Hepatocyte (in vitro differentiated cells): ENCODE measurements around the gene PCDHGA6.

Source experiments
- CTCF ChIP-seq: fragments of 200-600 bp; sonication (generic); IDR thresholded peaks from 2 replicates; pipeline ENCODE4 v1.5.1; 2016; ENCODE audit warnings: antibody characterized with exemption, mild to moderate bottlenecking; ENCODE audit not compliant: poor library complexity
- EZH2 ChIP-seq: fragments of 200-600 bp; sonication (generic); IDR thresholded peaks from 2 replicates; pipeline ENCODE4 v1.6.1; 2016; ENCODE audit warnings: antibody characterized with exemption, mild to moderate bottlenecking, borderline replicate concordance
- EZH2phosphoT487 ChIP-seq: fragments of 200-600 bp; sonication (generic); IDR thresholded peaks from one replicate; pipeline ENCODE4 v1.6.1; 2018; ENCODE audit warnings: antibody characterized with exemption, mild to moderate bottlenecking, low read depth, moderate library complexity; ENCODE audit not compliant: unreplicated experiment, severe bottlenecking

- TF ChIP-seq EZH2: no peak
- no peak for TF ChIP-seq CTCF
- no peak for TF ChIP-seq EZH2phosphoT487
These were observed 18.9 kb downstream of the PCDHGA6 start, which contains the start of gene PCDHGA8 for GRCh38 chr5:141392429-141393198.
